Fibroblast of pulmonary artery (primary cell): Measurements from ENCODE around the gene UST.
A peak's percentile ranks its signal among the peaks of the same experiment; 100 is the strongest.

Experiments used
- DNase-seq: peaks from one replicate; pipeline ENCODE4 v3.0.0-alpha.2; 2010; ENCODE audit warnings: low read depth
- H3K4me3 ChIP-seq: replicated peaks from 2 replicates; pipeline ENCODE4 v1.5.1; 2011; ENCODE audit warnings: low read depth, mild to moderate bottlenecking, control low read depth, low read length, moderate library complexity
- CTCF ChIP-seq: IDR thresholded peaks from 2 replicates; pipeline ENCODE4 v1.5.1; 2011; ENCODE audit warnings: mild to moderate bottlenecking, control low read depth, low read length, inconsistent platforms; ENCODE audit errors: missing control alignments

Gene UST

GRCh38 chr6:149015535-149016525 lies 269.0 kb downstream of the UST start:
- no peak overlapping the region for H3K4me3 ChIP-seq
- no peak for DNase-seq
- TF ChIP-seq CTCF: no peak

- no peak for TF ChIP-seq CTCF
- H3K4me3 ChIP-seq: no peak overlapping the region
- DNase-seq: no peak
Observed at GRCh38 chr6:149016716-149017115, 269.9 kb downstream of the UST start.

- no peak for TF ChIP-seq CTCF
- H3K4me3 ChIP-seq: no peak overlapping the region
- no peak for DNase-seq
Observed at GRCh38 chr6:149020319-149020718, 273.5 kb downstream of the UST start.

- TF ChIP-seq CTCF: no peak
- no peak for DNase-seq
- H3K4me3 ChIP-seq: no peak overlapping the region
Observed at GRCh38 chr6:149024361-149024760, 277.5 kb downstream of the UST start.

GRCh38 chr6:149025061-149025460 lies 278.2 kb downstream of the UST start:
- no peak for DNase-seq
- TF ChIP-seq CTCF: no peak
- H3K4me3 ChIP-seq: no peak overlapping the region

GRCh38 chr6:149026530-149026942 lies 279.7 kb downstream of the UST start:
- no peak overlapping the region for H3K4me3 ChIP-seq
- DNase-seq: peak; percentile 89
- peak; percentile 67 for TF ChIP-seq CTCF

GRCh38 chr6:149027484-149027883 lies 280.7 kb downstream of the UST start:
- H3K4me3 ChIP-seq: no peak overlapping the region
- no peak for DNase-seq
- TF ChIP-seq CTCF: no peak
